ENCODE measurements around the gene ACTR5.

GRCh38 chr20:38804221-38804620 lies 56.0 kb downstream of the ACTR5 start:
- TF ChIP-seq CTCF (IDR thresholded peaks at IDR 0.05; ENCODE audit: poor library complexity, severe bottlenecking) (no peak), SMC3 (conservative IDR thresholded peaks at IDR 0.05; ENCODE audit: poor library complexity) (no peak), EP300 (conservative IDR thresholded peaks at IDR 0.05; ENCODE audit: poor library complexity, severe bottlenecking) (no peak), REST (IDR thresholded peaks at IDR 0.05; ENCODE audit: borderline replicate concordance) (no peak), RAD21 (conservative IDR thresholded peaks at IDR 0.05) (no peak), POLR2AphosphoS5 (IDR thresholded peaks at IDR 0.05) (no peak)

Data from neural cell (in vitro differentiated cells).